Measurements from ENCODE around the gene TCEANC2. TPM values are rescaled to one million over a fixed set of nuclear protein-coding genes. Genes with fewer than 3 reads are reported as not detected.
A peak's percentile ranks its signal among the peaks of the same experiment; 100 is the strongest.
"Not testable (repeated sequence)": the region's sequence is repeated elsewhere in the genome, so short reads cannot be mapped to it uniquely, and the experiment has no call there.

TCEANC2 gene
- total and polyA plus RNA-seq, 7 experiments from 2014 or later: 6.3 to 15.1 (median 9.3) TPM

- Histone ChIP-seq H3K4me3 (ENCODE audit: low read length) (no peak overlapping the region), H3K27ac (ENCODE audit: low read depth, low read length) (peak overlapping the region; percentile 9), H3K36me3 (ENCODE audit: control insufficient read depth in 2 of 3, insufficient read depth in 3 of 3, low read length in 3 of 3) (peaks cover 7 to 30% (median 14%) of the 10 kb centered on the region in 3 experiments), H3K9me3 (ENCODE audit: control insufficient read depth in 2 of 3, low read length in 3 of 3) (no peaks in the 10 kb centered on the region), H3K4me1 (ENCODE audit: control insufficient read depth in 2 of 2, insufficient read depth in 2 of 2, low read length in 2 of 2) (peaks cover 14 to 30% of the 10 kb centered on the region in 2 donors), H3K27me3 (ENCODE audit: control insufficient read depth in 2 of 2, insufficient read depth in 2 of 2, low read length in 2 of 2) (no peaks in the 10 kb centered on the region)
- CTCF ChIA-PET: no interaction called here
- peak overlapping the region in 6 of 10 donors; percentile 0 to 61 (median 32) for H3K4me3 Mint-ChIP-seq
- peaks cover 11 to 60% (median 57%) of the 10 kb centered on the region in 7 donors for H3K4me1 Mint-ChIP-seq
- ATAC-seq (no peak), DNase-seq (no peak)
- POLR2A ChIA-PET: no interaction called here
- intact Hi-C loops (cut with micrococcal nuclease): no loop called here
- H3K9me3 Mint-ChIP-seq: no peaks in the 10 kb centered on the region
- H3K36me3 Mint-ChIP-seq: peaks cover 3 to 29% (median 10%) of the 10 kb centered on the region in 5 donors
- H3K27me3 Mint-ChIP-seq: no peaks in the 10 kb centered on the region
- peak overlapping the region in 7 of 9 donors; percentile 8 to 62 (median 51) for H3K27ac Mint-ChIP-seq
Measured at GRCh38 chr1:54046671-54047383, 6.6 kb upstream of the TCEANC2 start.

GRCh38 chr1:54047384-54048305 lies 5.8 kb upstream of the TCEANC2 start:
- H3K27ac Mint-ChIP-seq: peak overlapping the region in 7 of 9 donors; percentile 8 to 62 (median 51)
- H3K4me1 Mint-ChIP-seq: peaks cover 11 to 60% (median 57%) of the 10 kb centered on the region in 7 donors
- H3K27me3 Mint-ChIP-seq: no peaks in the 10 kb centered on the region
- intact Hi-C loops (cut with micrococcal nuclease): no loop called here
- Histone ChIP-seq H3K36me3 (ENCODE audit: control insufficient read depth in 2 of 3, insufficient read depth in 3 of 3, low read length in 3 of 3) (peaks cover 1 to 22% (median 6%) of the 10 kb centered on the region in 3 experiments), H3K4me1 (ENCODE audit: control insufficient read depth in 2 of 2, insufficient read depth in 2 of 2, low read length in 2 of 2) (peaks cover 14 to 35% of the 10 kb centered on the region in 2 donors), H3K4me3 (ENCODE audit: low read length) (no peak overlapping the region), H3K27ac (ENCODE audit: low read depth, low read length) (peak overlapping the region; percentile 22), H3K9me3 (ENCODE audit: control insufficient read depth in 2 of 3, low read length in 3 of 3) (no peaks in the 10 kb centered on the region), H3K27me3 (ENCODE audit: control insufficient read depth in 2 of 2, insufficient read depth in 2 of 2, low read length in 2 of 2) (no peaks in the 10 kb centered on the region)
- H3K4me3 Mint-ChIP-seq: peak overlapping the region in 6 of 10 donors; percentile 0 to 61 (median 32)
- ChIA-PET POLR2A (no interaction called here), CTCF (interaction anchor here (1.1 kb wide), 1 partner anchor 16 kb away, joined by 3 read pairs; no protein-coding TSS in a partner anchor)
- H3K9me3 Mint-ChIP-seq: no peaks in the 10 kb centered on the region
- DNase-seq: no peak
- H3K36me3 Mint-ChIP-seq: peaks cover 2 to 21% (median 6%) of the 10 kb centered on the region in 5 donors
- ATAC-seq: no peak

GRCh38 chr1:54050435-54050834 lies 3.0 kb upstream of the TCEANC2 start:
- not testable (repeated sequence) for H3K27me3 Mint-ChIP-seq; ATAC-seq; H3K4me3 ChIP-seq (ENCODE audit: low read length); H3K27me3 ChIP-seq (ENCODE audit: control insufficient read depth in 2 of 2, insufficient read depth in 2 of 2, low read length in 2 of 2); H3K36me3 ChIP-seq (ENCODE audit: control insufficient read depth in 2 of 3, insufficient read depth in 3 of 3, low read length in 3 of 3); H3K9me3 Mint-ChIP-seq; H3K27ac ChIP-seq (ENCODE audit: low read depth, low read length); H3K36me3 Mint-ChIP-seq; H3K9me3 ChIP-seq (ENCODE audit: control insufficient read depth in 2 of 3, low read length in 3 of 3); DNase-seq
- intact Hi-C loops (cut with micrococcal nuclease): loop anchor here (5.0 to 10.0 kb wide), 7 partner anchors 234 to 1993 kb away; partner anchors contain the start of genes BTF3L4 (in 1 of the 2), CC2D1B (in 1 of the 2), CPT2 (in 1 of the 2) and LRP8 (in 1 of the 2)
- H3K4me1 Mint-ChIP-seq: peaks cover 7 to 63% (median 59%) of the 10 kb centered on the region in 7 donors
- H3K4me3 Mint-ChIP-seq: peak overlapping the region in 7 of 10 donors; percentile 6 to 79 (median 45)
- peaks cover 23 to 46% of the 10 kb centered on the region in 2 donors for H3K4me1 ChIP-seq (ENCODE audit: control insufficient read depth in 2 of 2, insufficient read depth in 2 of 2, low read length in 2 of 2)
- peak overlapping the region in 2 of 9 donors; percentile 36 to 43 for H3K27ac Mint-ChIP-seq
- ChIA-PET CTCF (interaction anchor here (0.7 to 1.0 kb wide), 2 partner anchors 190 to 731 kb away, joined by 3 read pairs; no protein-coding TSS in a partner anchor), POLR2A (interaction anchor here (1.7 kb wide), 1 partner anchor 213 kb away, joined by 4 read pairs; the partner anchor contains the start of gene NDC1)

- H3K36me3 Mint-ChIP-seq: peaks cover 0 to 9% (median 0%) of the 10 kb centered on the region in 5 donors
- intact Hi-C loops (cut with micrococcal nuclease): loop anchor here (2.0 to 10.0 kb wide), 10 partner anchors 233 to 1995 kb away; partner anchors contain the start of genes BTF3L4 (in 1 of the 2), CC2D1B (in 1 of the 2), CPT2 (in 1 of the 2) and LRP8 (in 1 of the 2)
Measured at GRCh38 chr1:54051933-54052430, 1.4 kb upstream of the TCEANC2 start.

GRCh38 chr1:54052431-54052933 lies 926 bp upstream of the TCEANC2 start:
- CTCF ChIA-PET: interaction anchor here (0.8 to 1.1 kb wide), 3 partner anchors 11 to 749 kb away, joined by 3 to 4 read pairs (median 3); no protein-coding TSS in a partner anchor

More at GRCh38 chr1:54051933-54052430, 1.4 kb upstream of the TCEANC2 start:
- peaks cover 23 to 46% of the 10 kb centered on the region in 2 donors for H3K4me1 ChIP-seq (ENCODE audit: control insufficient read depth in 2 of 2, insufficient read depth in 2 of 2, low read length in 2 of 2)
- CTCF ChIA-PET: interaction anchor here (0.8 to 1.1 kb wide), 3 partner anchors 10 to 750 kb away, joined by 3 to 4 read pairs (median 3); no protein-coding TSS in a partner anchor
- peak overlapping the region; percentile 94 for H3K4me3 ChIP-seq (ENCODE audit: low read length)
- Mint-ChIP-seq H3K4me3 (no peak overlapping the region), H3K27ac (no peak overlapping the region), H3K9me3 (no peaks in the 10 kb centered on the region), H3K4me1 (peaks cover 15 to 62% (median 52%) of the 10 kb centered on the region in 7 donors), H3K27me3 (no peaks in the 10 kb centered on the region)
- ATAC-seq (no peak), DNase-seq (no peak)
- POLR2A ChIA-PET: interaction anchor here (0.7 to 2.1 kb wide), 6 partner anchors 9 to 729 kb away, joined by 3 to 17 read pairs (median 4); partner anchors contain the start of genes IFT25, LRRC42 and NDC1
- peaks cover 0 to 7% (median 0%) of the 10 kb centered on the region in 3 experiments for H3K36me3 ChIP-seq (ENCODE audit: control insufficient read depth in 2 of 3, insufficient read depth in 3 of 3, low read length in 3 of 3)
- no peaks in the 10 kb centered on the region for H3K27me3 ChIP-seq (ENCODE audit: control insufficient read depth in 2 of 2, insufficient read depth in 2 of 2, low read length in 2 of 2)
- H3K9me3 ChIP-seq (ENCODE audit: control insufficient read depth in 2 of 3, low read length in 3 of 3): no peaks in the 10 kb centered on the region
- H3K27ac ChIP-seq (ENCODE audit: low read depth, low read length): peak overlapping the region; percentile 92

More at GRCh38 chr1:54052431-54052933, 926 bp upstream of the TCEANC2 start:
- H3K36me3 ChIP-seq (ENCODE audit: control insufficient read depth in 2 of 3, insufficient read depth in 3 of 3, low read length in 3 of 3): peaks cover 0 to 7% (median 0%) of the 10 kb centered on the region in 3 experiments
- H3K27me3 ChIP-seq (ENCODE audit: control insufficient read depth in 2 of 2, insufficient read depth in 2 of 2, low read length in 2 of 2): no peaks in the 10 kb centered on the region
- no peak overlapping the region for H3K4me3 Mint-ChIP-seq
- ATAC-seq: peak; percentile 6
- H3K9me3 ChIP-seq (ENCODE audit: control insufficient read depth in 2 of 3, low read length in 3 of 3): no peaks in the 10 kb centered on the region
- no peaks in the 10 kb centered on the region for H3K27me3 Mint-ChIP-seq
- H3K9me3 Mint-ChIP-seq: no peaks in the 10 kb centered on the region
- POLR2A ChIA-PET: interaction anchor here (0.6 to 2.1 kb wide), 11 partner anchors 9 to 728 kb away, joined by 3 to 17 read pairs (median 3); partner anchors contain the start of genes IFT25, LRRC42, TTC4 and YIPF1
- H3K36me3 Mint-ChIP-seq: peaks cover 0 to 11% (median 3%) of the 10 kb centered on the region in 5 donors
- intact Hi-C loops (cut with micrococcal nuclease): loop anchor here (2.0 to 10.0 kb wide), 10 partner anchors 232 to 1995 kb away; partner anchors contain the start of genes BTF3L4 (in 1 of the 2), CC2D1B (in 1 of the 2), CPT2 (in 1 of the 2) and LRP8 (in 1 of the 2)
- peaks cover 20 to 62% (median 52%) of the 10 kb centered on the region in 7 donors for H3K4me1 Mint-ChIP-seq
- H3K27ac ChIP-seq (ENCODE audit: low read depth, low read length): peak overlapping the region; percentile 92
- no peak overlapping the region for H3K27ac Mint-ChIP-seq
- peak in 4 of 9 donors; percentile 9 to 42 (median 32) for DNase-seq
- H3K4me3 ChIP-seq (ENCODE audit: low read length): peak overlapping the region; percentile 94
- H3K4me1 ChIP-seq (ENCODE audit: control insufficient read depth in 2 of 2, insufficient read depth in 2 of 2, low read length in 2 of 2): peaks cover 23 to 41% of the 10 kb centered on the region in 2 donors

Data from naive thymus-derived CD4-positive, alpha-beta T cell (primary cell).